HG03432 (cell line): ENCODE measurements around the gene ELF1.
"Not testable (repeated sequence)": the region's sequence is repeated elsewhere in the genome, so short reads cannot be mapped to it uniquely, and the experiment has no call there.

ENCODE experiments used
- ATAC-seq: cut with Tn5 transposase; IDR thresholded peaks from one replicate; pipeline ENCODE4 v1.9.1; 2021; ENCODE audit warnings: mild to moderate bottlenecking, moderate library complexity; ENCODE audit not compliant: unreplicated experiment

Gene ELF1

DNA sequence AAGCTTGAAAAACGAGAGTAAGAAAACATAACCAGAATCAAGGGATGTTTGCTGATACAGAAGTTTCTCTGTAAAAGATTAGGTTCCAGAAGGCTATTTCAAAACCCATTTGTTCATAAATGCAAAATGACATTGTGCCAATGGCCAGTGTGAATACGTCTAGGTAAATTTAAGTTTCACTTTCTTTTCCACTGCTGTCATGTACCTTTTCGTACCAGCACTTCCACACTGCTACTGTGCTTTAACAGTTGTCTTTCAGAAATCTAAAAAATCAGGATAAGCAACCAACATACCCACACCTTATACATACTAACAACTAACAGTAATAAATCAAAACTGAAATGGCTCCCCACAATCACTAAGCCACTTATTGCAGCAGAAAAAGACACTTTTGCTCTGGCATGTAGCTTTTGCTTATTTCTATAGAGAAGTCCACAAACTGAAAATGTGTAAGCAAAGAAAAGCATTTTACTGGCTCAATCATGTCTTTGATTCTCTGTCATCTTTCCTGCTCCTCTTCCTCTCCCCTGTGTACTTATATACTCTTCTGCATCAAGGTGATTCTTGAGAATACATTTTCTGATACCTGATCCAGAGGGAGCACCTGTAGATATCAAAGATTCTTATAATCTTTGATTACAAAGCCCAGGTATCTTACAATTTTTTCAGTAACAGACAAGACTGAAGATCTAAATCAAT is 34.3 kb downstream of the ELF1 start:
- peak; percentile 50 for ATAC-seq

DNA sequence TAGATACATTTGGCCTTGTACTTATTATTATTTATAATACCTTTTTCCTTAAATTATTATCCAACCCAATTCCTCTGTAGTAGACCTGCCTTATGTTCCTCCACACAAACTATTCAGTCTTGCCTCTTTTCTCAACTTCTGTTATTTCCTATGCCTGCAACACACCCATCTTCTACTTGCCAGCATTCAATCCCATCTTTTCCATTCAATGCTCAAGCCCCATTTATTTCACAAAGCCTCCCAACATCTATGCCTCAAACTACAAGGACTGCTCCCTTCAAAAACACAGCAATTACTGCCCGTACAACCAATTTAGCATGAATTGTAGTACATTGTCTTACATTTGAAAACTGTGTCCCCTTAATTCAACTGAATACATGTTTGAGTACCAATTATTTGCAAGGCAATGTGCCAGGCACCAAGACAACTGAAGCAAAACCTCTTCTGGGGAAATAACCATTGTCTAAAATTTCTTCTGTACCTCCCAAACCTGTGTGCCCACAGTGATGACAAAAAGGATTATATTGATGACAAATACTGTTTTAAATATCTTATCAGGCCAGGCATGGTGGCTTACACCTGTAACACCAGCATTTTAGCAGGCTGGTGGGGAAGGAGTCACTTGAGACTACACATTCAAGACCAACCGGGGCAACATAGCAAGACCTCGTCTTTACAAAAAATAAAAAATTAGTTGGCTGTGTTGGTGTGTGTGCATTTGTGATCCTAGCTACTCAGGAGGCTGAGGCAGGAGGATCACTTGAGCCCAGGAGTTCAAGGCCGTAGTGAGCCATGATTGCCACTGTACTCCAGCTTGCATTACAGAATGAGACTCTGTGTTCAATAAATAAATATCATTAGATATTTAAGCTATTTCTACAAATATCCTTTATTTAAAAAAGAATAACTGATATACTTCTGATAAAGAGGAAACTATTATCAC is 35.1 kb downstream of the ELF1 start:
- no peak for ATAC-seq

DNA sequence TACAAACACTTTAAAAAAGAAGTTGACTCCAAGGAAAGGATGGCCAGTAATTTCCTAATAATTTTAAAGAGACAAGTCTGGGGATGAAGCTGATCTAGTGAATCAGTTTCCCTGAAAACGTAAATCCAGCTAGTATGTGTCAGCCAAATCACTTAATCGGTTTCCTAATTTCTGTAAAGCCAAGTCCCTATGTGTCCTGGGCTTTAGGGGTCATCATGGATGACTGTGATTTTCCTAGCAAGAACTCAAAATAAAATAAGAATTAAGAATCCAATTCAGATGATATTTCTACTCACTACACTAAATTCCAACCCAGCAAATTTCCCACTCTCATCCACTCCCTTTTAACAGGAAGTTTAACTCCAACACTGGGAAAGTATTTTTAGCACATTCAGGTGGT is 35.9 kb downstream of the ELF1 start:
- ATAC-seq, result no peak

DNA sequence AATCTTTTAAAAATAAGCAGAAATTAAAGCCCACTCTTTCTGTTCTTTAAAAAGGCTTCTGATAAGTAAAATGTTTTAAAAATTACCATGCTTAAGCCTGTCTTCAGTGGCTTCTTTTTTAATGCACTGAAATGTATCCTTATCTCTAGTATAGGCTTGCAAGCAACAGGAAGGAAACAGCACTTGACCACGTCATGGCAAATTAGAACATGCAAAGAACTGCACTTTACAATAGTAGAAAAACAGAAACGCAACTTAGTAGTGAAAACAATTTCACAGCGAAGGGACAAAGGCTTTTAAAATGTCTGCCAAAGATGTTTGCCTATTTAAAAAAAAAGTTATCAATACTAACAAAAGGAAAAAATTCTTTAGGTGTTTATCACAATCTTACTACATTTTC is 36.3 kb downstream of the ELF1 start:
- peak; percentile 71 for ATAC-seq

DNA sequence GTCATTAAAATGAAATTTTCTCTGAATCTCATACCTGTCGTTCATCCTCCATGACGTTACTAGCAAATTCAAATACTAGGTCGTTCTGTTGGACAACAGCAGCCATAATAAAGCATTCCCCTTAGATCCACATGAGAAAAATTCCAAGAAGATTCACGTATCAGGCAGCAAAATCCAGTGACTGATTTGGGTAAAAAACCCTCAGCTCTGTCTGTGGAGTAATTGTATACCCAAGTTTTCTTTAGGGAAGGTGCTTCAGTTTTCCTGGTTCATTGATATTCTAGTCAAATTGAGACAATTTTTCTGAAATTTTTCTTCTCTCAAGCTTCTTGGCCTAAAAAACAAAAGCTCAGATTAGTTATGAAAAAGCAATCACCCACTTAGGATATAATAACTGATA is 37.2 kb downstream of the ELF1 start:
- ATAC-seq, result no peak

DNA sequence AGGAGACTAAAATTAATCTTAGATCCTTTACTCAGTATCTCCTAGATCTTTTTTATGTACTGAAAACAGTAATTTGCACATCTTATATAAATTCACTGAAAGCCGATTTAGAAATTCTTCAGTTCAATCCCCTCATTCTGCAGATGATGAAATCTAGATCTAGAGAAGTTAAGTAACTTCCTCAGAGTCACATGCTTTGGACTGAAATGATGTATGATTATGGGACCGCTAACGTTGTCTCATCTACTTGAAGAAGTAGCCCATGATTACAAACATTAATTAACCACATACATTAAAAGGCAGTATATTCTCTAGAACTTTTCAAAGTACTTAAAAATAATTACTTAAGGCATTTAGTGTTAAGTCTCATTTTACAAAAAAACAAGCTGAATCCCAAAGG is 37.8 kb downstream of the ELF1 start:
- ATAC-seq, result no peak

DNA sequence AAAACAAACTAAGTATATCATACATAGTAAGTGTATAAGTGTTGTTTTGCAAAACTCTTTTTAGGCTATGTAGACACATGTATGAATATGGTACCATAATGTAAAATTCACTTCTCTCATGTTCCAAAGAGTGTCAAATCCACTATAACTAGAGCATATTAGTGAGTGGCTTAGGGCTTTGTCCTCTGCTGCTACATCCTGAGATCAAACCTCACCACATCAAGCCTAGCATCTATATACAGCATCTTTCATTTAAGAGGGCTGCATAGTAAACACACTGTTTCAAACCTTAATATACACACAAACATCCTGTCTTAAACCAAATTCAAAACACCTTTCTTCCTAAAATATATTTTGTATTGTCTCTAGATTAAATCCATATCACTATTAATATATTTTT is 38.7 kb downstream of the ELF1 start:
- no peak for ATAC-seq

DNA sequence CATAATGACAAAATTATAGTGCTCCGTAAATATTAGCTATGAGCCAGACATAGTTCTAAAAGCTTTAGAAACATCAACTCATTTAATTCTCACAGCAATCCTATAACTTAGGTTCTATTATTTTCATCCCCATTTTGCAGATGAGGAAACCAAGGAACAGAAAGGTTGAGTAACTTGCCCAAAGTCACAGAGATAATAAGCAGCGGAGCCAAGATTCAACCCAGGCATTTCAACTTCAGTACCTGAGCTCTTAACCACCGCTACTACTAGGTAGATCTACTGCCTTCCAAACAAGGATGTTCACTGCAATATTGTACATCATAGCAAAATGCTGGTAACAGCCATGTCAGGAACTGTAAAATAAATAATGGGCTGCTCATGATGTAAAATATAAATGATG is 39.9 kb downstream of the ELF1 start:
- ATAC-seq, result no peak

DNA sequence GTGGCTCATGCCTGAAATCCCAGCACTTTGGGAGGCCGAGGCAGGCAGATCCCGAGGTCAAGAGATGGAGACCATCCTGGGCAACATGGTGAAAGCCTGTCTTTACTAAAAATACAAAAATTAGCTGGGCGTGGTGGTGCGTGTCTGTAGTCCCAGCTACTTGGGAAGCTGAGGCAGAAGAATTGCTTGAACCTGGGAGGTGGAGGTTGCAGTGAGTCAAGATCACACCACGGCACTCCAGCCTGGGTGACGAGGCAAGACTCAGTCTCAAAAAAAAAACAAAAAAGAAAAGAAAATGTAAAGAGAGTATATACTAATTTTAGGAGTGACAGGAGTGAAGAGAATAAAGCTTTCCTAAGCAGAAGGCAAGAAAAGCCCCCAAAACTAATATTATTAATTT is 41.0 kb downstream of the ELF1 start:
- ATAC-seq, result not testable (repeated sequence)

DNA sequence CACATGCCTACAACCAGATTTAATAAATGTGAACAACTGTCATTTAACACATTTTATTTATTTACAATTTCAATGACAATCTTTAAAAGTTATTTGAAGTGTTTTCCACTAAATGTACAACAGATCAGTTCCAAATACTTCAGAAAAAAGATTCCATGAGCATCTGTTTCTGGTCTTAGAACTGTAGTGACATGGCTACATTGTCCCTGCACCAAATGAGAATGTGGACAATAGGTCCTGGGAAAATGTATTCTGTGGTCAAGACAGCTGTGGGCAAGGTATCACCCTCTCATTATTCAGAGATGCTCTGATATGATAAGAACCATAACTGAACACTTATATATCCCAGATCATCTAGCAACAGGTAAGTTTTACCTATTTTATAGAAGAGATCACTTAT is 43.7 kb downstream of the ELF1 start:
- no peak for ATAC-seq

DNA sequence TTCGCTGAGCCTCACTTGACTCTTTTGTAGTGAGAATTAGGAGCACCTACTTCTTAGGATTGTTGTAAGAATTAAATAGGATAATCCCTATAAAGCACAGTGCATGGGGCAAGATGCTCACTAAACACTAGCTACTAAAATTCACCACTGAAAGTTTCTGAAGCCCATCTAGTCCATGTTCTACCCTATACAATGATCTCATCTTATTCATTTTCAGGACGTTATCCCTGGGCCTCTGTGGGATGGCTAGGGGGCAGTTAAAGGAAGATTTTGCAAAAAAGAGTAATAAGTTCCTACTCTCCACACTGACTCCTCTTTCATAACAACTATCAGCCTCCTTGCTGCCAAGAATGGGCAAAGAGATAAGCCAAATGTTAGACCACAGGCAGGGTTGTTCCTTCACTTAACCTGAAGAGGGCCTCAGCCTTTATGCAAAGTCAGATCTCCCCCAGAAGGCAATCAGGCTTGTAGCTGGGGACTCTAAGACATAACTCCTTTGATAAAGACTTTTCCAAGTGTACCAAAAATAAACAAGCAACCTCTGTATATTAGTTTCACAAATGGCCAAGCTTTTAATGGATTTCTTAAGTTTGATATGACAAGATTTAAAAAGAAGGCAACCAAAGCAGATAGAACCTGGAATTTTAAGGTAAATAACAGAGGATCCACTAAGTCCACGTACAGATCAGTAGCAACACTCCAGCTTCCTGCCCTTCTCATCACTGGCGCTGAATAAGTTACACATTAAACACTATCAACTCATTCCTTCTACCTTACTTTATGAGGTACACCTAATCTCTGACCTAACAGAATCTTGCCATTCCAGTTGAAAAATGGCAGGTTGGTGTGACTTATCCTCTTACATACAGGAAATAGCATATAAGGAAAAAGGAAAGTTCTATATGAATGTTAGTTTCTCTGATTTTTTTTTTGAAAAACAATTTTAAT is 44.4 kb downstream of the ELF1 start:
- ATAC-seq, result peak; percentile 78

DNA sequence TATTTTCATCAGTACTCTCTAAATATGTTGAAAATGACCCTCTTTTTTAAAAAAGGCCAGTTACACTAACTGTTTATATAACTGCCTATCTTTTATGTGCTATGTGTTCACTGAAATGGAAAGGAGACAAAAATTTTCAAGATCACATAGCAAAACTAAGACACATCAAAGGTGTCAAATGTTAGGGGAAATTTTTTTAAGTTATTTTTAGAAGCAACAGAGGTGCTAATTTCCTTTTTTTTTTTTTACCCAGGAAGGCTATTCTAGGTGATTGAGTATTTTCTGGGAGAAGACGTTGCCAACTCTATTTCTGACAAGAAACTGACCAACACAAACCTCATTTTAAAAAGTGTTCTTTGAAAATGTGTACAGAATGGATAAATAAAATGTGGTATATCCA is 45.7 kb downstream of the ELF1 start:
- ATAC-seq, result no peak

DNA sequence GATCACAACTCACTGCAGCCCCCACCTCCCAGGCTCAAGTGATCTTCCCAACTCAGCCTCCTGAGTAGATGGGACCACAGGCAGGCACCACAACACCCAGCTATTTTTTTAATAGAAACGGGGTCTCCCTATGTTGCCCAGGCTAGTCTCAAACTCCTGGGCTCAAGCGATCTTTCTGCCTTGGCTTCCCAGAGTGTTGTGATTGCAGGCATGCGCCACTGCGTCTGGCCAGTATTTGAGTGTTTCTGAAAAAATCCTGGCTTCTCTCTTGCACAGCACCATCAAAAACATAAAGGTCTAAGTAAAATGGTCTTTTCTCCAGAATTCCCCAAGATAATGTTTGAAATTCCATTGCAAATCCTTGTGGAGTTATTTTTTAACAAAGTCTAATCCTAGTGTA is 47.8 kb downstream of the ELF1 start:
- ATAC-seq, result no peak

DNA sequence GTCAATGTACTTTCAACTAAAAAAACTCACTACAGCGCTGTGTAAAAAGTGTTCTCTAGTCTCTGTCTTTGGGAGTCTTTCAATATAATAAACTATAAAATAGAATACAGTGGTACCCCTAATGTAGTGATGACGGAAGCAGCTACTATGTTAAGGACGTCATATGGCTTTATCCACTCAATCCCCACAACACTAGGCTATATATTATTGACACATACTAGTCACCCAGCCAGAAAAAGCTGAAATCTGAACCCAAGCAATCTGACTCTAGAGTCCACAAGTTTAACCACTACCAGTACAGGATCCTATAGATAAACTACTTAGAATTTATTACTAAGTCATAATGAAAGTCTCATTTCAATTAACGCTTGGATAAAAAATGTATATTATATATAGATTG is 48.3 kb downstream of the ELF1 start:
- no peak for ATAC-seq

DNA sequence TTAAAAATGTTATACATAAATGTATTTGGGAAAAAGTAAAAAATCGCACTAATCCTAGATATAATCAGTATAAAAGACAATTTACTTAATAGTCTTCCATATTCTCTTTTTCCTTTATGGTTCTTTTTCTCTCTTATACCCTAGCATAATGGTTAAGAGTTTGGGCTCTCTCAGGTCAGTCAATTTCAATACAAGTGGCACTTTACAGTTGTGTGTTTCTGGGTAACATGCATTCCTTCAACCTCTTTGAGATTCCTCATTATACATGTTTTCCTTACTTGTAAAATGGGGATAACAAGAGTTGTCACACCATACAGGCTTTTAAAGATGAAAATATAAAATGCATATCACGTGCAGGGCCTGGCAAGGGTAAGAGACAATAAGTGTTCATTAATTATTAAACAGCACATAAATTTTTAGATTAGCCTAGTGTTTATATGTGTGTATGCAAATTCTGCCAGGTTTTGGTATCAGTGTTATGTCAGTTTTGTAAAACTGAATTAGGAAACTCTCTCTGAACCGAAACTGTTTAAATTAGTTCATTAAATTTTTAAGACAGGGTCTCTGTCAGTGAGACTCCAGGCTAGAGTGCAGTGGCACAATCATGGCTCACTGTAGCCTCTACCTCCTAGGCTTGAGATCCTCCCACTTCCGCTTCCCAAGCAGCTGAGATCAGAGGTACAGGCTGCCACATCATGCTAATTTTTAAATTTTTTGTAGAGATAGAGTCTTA is 49.8 kb downstream of the ELF1 start:
- ATAC-seq, result peak; percentile 70

DNA sequence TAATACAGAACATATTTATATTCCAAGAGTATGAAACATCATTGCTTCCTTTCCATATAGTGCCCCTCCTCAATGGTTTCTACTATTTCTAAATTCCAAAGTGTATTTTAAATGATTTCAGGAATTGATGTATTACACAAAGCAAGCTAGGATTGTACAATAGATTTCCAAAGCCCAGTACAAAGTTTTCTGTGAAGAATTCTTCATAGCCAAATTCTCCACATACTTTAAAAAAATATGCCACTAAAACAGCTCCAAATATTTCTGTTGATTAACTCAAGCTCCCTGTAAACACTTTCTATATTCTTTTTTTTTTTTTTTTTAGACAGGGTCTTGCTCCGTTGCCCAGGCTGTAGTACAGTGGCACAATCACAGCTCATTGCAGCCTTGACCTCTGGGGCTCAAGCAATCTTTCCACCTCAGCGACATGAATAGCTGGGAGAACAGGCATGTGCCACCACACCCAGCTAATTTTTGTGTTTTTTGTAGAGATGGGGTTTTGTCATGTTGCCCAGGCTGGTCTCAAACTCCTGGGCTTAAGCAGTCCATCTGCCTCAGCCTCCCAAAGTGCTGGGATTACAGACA is 50.6 kb downstream of the ELF1 start:
- ATAC-seq, result no peak

DNA sequence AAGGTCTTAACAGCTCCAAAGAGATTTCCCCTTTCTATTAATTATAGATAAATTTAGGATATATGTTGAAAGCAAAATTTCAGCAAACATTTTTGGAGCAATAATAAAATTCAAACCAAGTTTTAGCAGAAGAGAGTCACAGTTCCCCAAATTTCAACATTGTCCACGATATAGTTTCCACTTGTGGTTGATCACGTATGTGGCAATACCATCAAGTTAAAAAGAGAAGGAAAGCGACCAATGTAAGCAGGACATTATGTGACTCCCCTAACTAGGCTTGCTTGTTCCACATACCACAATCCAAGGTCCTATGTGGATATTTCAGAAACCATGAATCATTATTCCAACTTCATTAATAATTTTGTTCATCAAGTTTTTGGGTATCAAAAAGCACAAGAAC is 52.8 kb downstream of the ELF1 start:
- no peak for ATAC-seq

DNA sequence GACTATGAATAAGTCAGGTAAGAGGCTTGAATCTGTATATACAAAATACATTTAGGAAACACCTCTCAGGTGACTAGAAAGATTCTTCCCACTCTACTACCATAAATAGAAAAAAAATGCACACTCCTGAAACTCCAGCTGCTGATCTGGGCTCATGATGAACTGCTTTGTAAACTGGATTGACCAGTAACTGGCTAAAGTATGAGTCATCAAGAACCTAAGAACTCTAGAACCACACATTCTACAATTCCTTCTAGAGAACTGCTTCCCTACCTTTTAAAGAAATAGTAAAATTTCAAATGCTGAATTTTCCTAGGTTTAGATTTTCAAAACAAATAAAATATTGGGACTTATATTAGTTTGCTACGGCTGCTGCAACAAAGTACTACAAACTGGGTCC is 55.2 kb downstream of the ELF1 start:
- ATAC-seq, result no peak

DNA sequence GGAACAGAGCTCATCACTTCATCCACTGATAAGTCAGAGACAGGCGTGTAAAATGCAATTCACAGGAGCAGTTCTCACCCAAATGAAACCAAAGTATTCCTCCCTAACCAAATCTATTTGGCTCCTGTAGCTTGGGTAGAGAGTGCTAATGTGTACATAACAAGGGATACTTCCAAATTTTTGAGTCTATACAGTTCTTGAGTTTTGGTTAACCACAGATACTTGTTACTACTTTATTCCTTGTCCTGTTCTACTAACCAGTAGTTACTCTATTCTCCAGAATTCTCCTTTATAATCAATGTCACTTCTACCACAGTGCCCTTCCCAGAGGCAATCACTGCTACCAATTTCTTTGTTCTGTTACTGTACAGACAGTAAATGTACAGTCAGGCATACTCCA is 57.3 kb downstream of the ELF1 start:
- ATAC-seq, result no peak

DNA sequence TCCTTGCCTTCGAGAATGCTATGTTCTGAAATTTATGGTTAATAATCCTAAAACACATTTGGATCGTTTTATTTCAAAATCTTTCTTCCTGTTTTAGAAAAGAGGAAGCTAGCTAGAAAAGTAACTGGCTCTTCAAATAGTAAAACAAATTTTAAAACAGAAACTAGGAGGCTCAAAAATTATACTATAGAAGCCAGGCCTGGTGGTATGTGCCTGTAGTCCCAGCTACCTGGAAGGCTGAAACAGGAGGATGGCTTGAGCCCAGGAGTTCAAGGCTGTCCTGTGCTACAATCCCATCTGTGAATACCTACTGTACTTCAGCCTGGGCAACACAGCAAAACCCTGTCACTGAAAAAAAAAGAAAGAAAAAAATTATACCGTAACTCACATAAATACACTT is 57.9 kb downstream of the ELF1 start:
- peak; percentile 58 for ATAC-seq
